Naive thymus-derived CD4-positive, alpha-beta T cell (primary cell): ENCODE data around the gene ZNHIT6. TPM values are rescaled to one million over a fixed set of nuclear protein-coding genes. Genes with fewer than 3 reads are reported as not detected.
"Not testable (repeated sequence)": the region's sequence is repeated elsewhere in the genome, so short reads cannot be mapped to it uniquely, and the experiment has no call there.

Experiments
- ATAC-seq: fragments of 150-1000 bp; cut with Tn5 transposase; 2 replicates; pipeline ENCODE4 v1.10.0; 2021; ENCODE audit warnings: mild to moderate bottlenecking, moderate library complexity
- CTCF ChIA-PET: fragments of 350-600 bp; sonication (Branson Sonifier 250); formaldehyde crosslinking; loops from one replicate; lab custom pipeline; 2021; ENCODE audit warnings: antibody characterized with exemption; lab: Charles Lee
- POLR2A ChIA-PET: fragments of 350-600 bp; sonication (Branson Sonifier 250); formaldehyde crosslinking; loops from one replicate; lab custom pipeline; 2021; ENCODE audit warnings: antibody characterized with exemption, inconsistent platforms; lab: Charles Lee
- DNase-seq, 9 donors: peaks; one replicate each; pipeline versions ENCODE4 v3.0.0 to v3.0.0-alpha.2; 2020 to 2022; ENCODE audit warnings: mixed read lengths in 1 of 9
- H3K27ac ChIP-seq: one replicate; pipeline ENCODE4 v1.7.0; 2013; ENCODE audit warnings: mild to moderate bottlenecking, low read depth, low read length, moderate library complexity
- H3K27me3 ChIP-seq, 2 donors: one replicate each; pipeline ENCODE4 v1.7.0; 2013; ENCODE audit warnings: low read length in 2 of 2, mild to moderate bottlenecking in 2 of 2, moderate library complexity in 2 of 2; ENCODE audit not compliant: control insufficient read depth in 2 of 2, insufficient read depth in 2 of 2
- H3K36me3 ChIP-seq, 3 experiments: 1 replicate in 2 of 3; 2 replicates in 1 of 3; pipeline ENCODE4 v1.7.0; 2013; ENCODE audit warnings: low read length in 3 of 3, mild to moderate bottlenecking in 3 of 3, moderate library complexity in 1 of 3; ENCODE audit not compliant: insufficient read depth in 3 of 3, control insufficient read depth in 2 of 3
- H3K4me1 ChIP-seq, 2 donors: one replicate each; pipeline ENCODE4 v1.7.0; 2013; ENCODE audit warnings: low read length in 2 of 2, mild to moderate bottlenecking in 2 of 2, moderate library complexity in 1 of 2; ENCODE audit not compliant: control insufficient read depth in 2 of 2, insufficient read depth in 2 of 2
- H3K4me3 ChIP-seq: 2 replicates; pipeline ENCODE4 v1.7.0; 2013; ENCODE audit warnings: mild to moderate bottlenecking, low read length
- H3K9me3 ChIP-seq, 3 experiments: 1 replicate in 2 of 3; 2 replicates in 1 of 3; pipeline ENCODE4 v1.7.0; 2013; ENCODE audit warnings: low read length in 3 of 3; ENCODE audit not compliant: control insufficient read depth in 2 of 3
- H3K27ac Mint-ChIP-seq, 9 donors: one replicate each; pipeline ENCODE4 v1.8.0; 2020 to 2022; ENCODE audit warnings: mixed read lengths in 9 of 9, mild to moderate bottlenecking in 8 of 9, moderate library complexity in 5 of 9, inconsistent platforms in 2 of 9
- H3K27me3 Mint-ChIP-seq, 5 donors: one replicate each; pipeline ENCODE4 v1.8.0; 2021 to 2022; ENCODE audit warnings: mixed read lengths in 5 of 5, mild to moderate bottlenecking in 1 of 5
- H3K36me3 Mint-ChIP-seq, 5 donors: one replicate each; pipeline ENCODE4 v1.8.0; 2020 to 2022; ENCODE audit warnings: mixed read lengths in 5 of 5, mild to moderate bottlenecking in 3 of 5, inconsistent platforms in 1 of 5
- H3K4me1 Mint-ChIP-seq, 7 donors: one replicate each; pipeline ENCODE4 v1.8.0; 2020 to 2022; ENCODE audit warnings: mixed read lengths in 7 of 7, mild to moderate bottlenecking in 3 of 7, inconsistent platforms in 1 of 7
- H3K4me3 Mint-ChIP-seq, 10 donors: one replicate each; pipeline ENCODE4 v1.8.0; 2020 to 2022; ENCODE audit warnings: mild to moderate bottlenecking in 10 of 10, mixed read lengths in 10 of 10, moderate library complexity in 6 of 10, inconsistent platforms in 2 of 10
- H3K9me3 Mint-ChIP-seq, 11 donors: one replicate each; pipeline ENCODE4 v1.8.0; 2020 to 2022; ENCODE audit warnings: mixed read lengths in 11 of 11, mild to moderate bottlenecking in 4 of 11, inconsistent platforms in 1 of 11, moderate library complexity in 1 of 11
- intact Hi-C, 2 donors: fragments of 100-400 bp; cut with micrococcal nuclease; formaldehyde crosslinking; loops; one replicate each; pipeline ENCODE4 v1.15.1; 2023
- polyA plus RNA-seq, 2 donors: library from polyadenylated mRNA; unstranded; fragments of 300-500 nt; fragmentation: Illumina TruSeq; gene quantifications; one replicate each; pipeline ENCODE4 v1.2.3, GENCODE V29; 2021
- total RNA-seq, 6 experiments: library from RNA in 5 of 6; stranded (reverse) in 5 of 6; gene quantifications; 1 replicate in 5 of 6; 2 replicates in 1 of 6; pipeline ENCODE4 v1.2.3 and lab custom pipeline; 2021 to 2026

ZNHIT6 gene
- total and polyA plus RNA-seq, 7 experiments from 2014 or later = 13.8 to 22.2 (median 20.4) TPM

GRCh38 chr1:85652327-85652726, 55.9 kb downstream of the ZNHIT6 start:
- H3K27ac ChIP-seq = no peak overlapping the region
- H3K9me3 ChIP-seq = no peaks in the 10 kb centered on the region
- DNase-seq (no peak), ATAC-seq (no peak)
- no peaks in the 10 kb centered on the region for H3K4me1 ChIP-seq
- Mint-ChIP-seq H3K4me3 (no peak overlapping the region), H3K36me3 (peaks cover 45 to 83% (median 75%) of the 10 kb centered on the region in 5 donors), H3K9me3 (peaks cover 2 to 36% (median 14%) of the 10 kb centered on the region in 11 donors), H3K27me3 (no peaks in the 10 kb centered on the region), H3K27ac (no peak overlapping the region), H3K4me1 (peaks cover 0 to 7% (median 0%) of the 10 kb centered on the region in 7 donors)
- intact Hi-C loops = no loop called here
- ChIA-PET CTCF (no interaction called here), POLR2A (no interaction called here)
- no peaks in the 10 kb centered on the region for H3K27me3 ChIP-seq
- peaks cover 0 to 46% (median 10%) of the 10 kb centered on the region in 3 experiments for H3K36me3 ChIP-seq
- no peak overlapping the region for H3K4me3 ChIP-seq

DNA sequence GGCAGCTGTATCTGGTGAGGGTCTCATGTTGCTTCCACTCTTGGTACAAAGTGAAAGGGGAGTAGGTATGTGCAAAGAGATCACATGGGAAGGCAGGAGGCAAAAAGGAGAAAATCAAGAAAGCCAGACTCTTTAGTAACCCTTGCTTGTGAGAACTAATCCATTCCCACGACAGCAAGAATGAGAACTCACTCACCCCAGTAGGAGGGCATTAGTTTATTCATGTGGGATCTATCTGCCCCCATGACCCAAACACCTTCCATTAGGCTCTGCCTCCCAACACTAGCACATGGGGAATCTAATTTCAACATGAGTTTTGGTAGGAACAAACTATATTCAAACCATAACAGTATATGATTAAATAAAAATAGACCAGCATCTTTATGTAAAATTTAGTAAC, 57.6 kb downstream of the ZNHIT6 start:
- CTCF ChIA-PET = no interaction called here
- H3K9me3 Mint-ChIP-seq = peaks cover 2 to 36% (median 14%) of the 10 kb centered on the region in 11 donors
- no peak overlapping the region for H3K27ac Mint-ChIP-seq

DNA sequence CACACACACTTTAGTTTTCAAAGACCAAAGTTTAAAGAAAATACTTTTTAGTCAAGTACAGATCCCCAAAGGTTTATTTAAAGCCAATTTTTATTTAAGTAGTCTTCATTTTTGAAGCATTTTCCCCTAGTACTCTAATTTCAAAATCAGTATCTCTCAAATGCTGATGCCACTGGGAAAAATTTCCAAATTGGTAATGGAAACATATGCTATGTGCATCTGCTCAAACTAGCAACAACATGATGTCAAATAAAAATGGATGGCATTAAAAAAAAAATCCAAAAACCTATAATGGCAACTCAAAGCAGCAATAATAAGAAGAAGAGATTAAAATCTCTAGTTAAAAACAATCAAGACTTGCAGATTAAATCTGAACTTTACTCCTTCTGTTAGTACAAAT, 58.6 kb downstream of the ZNHIT6 start:
- H3K4me3 Mint-ChIP-seq = no peak overlapping the region
- H3K36me3 Mint-ChIP-seq = peaks cover 36 to 68% (median 56%) of the 10 kb centered on the region in 5 donors
- Histone ChIP-seq H3K4me3 (no peak overlapping the region), H3K27ac (no peak overlapping the region), H3K9me3 (no peaks in the 10 kb centered on the region), H3K4me1 (no peaks in the 10 kb centered on the region), H3K36me3 (peaks cover 0 to 36% (median 0%) of the 10 kb centered on the region in 3 experiments), H3K27me3 (no peaks in the 10 kb centered on the region)
- H3K27ac Mint-ChIP-seq = no peak overlapping the region
- DNase-seq (no peak), ATAC-seq (no peak)
- intact Hi-C loops = no loop called here
- peaks cover 0 to 2% (median 0%) of the 10 kb centered on the region in 7 donors for H3K4me1 Mint-ChIP-seq
- ChIA-PET CTCF (no interaction called here), POLR2A (no interaction called here)
- no peaks in the 10 kb centered on the region for H3K27me3 Mint-ChIP-seq
- H3K9me3 Mint-ChIP-seq = peaks cover 3 to 42% (median 16%) of the 10 kb centered on the region in 11 donors

More for the DNA sequence above, 57.6 kb downstream of the ZNHIT6 start:
- H3K4me1 ChIP-seq = no peaks in the 10 kb centered on the region
- intact Hi-C loops = no loop called here
- DNase-seq = no peak
- Mint-ChIP-seq H3K36me3 (peaks cover 40 to 73% (median 62%) of the 10 kb centered on the region in 5 donors), H3K27me3 (no peaks in the 10 kb centered on the region), H3K4me3 (no peak overlapping the region), H3K4me1 (peaks cover 0 to 2% (median 0%) of the 10 kb centered on the region in 7 donors)
- H3K27ac ChIP-seq = no peak overlapping the region
- ATAC-seq = no peak
- H3K36me3 ChIP-seq = peaks cover 0 to 46% (median 0%) of the 10 kb centered on the region in 3 experiments
- H3K9me3 ChIP-seq = no peaks in the 10 kb centered on the region
- POLR2A ChIA-PET = no interaction called here
- H3K4me3 ChIP-seq = no peak overlapping the region
- no peaks in the 10 kb centered on the region for H3K27me3 ChIP-seq

DNA sequence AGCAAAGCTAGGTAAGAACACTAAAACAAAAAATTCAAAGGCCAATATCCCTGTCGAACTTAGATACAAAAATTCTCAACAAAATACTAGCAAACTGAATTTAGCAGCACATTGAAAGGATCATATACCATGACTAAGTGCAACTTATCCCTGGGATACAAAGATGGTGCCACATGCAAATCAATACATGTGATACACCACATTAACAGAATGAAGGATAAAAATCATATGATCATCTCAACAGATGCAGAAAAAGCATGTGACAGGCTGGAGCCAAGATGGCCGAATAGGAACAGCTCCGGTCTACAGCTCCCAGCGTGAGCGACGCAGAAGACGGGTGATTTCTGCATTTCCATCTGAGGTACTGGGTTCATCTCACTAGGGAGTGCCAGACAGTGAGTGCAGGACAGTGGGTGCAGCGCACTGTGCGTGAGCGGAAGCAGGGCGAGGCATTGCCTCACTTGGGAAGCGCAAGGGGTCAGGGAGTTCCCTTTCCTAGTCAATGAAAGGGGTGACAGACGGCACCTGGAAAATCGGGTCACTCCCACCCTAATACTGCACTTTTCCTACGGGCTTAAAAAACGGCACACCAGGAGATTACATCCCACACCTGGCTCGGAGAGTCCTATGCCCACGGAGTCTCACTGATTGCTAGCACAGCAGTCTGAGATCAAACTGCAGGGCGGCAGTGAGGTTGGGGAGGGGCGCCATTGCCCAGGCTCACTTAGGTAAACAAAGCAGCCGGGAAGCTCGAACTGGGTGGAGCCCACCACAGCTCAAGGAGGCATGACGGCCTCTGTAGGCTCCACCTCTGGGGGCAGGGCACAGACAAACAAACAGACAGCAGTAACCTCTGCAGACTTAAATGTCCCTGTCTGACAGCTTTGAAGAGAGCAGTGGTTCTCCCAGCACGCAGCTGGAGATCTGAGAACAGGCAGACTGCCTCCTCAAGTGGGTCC, 66.4 kb downstream of the ZNHIT6 start:
- H3K27me3 Mint-ChIP-seq, intact Hi-C loops, H3K27ac Mint-ChIP-seq, H3K4me1 ChIP-seq, POLR2A ChIA-PET, DNase-seq, H3K4me1 Mint-ChIP-seq, H3K27ac ChIP-seq, H3K36me3 ChIP-seq, ATAC-seq, H3K4me3 ChIP-seq, CTCF ChIA-PET, H3K4me3 Mint-ChIP-seq, H3K27me3 ChIP-seq: not testable (repeated sequence)
- peaks cover 0 to 12% (median 0%) of the 10 kb centered on the region in 3 experiments for H3K9me3 ChIP-seq
- H3K36me3 Mint-ChIP-seq = peaks cover 33 to 66% (median 55%) of the 10 kb centered on the region in 5 donors
- peaks cover 16 to 66% (median 33%) of the 10 kb centered on the region in 11 donors for H3K9me3 Mint-ChIP-seq

DNA sequence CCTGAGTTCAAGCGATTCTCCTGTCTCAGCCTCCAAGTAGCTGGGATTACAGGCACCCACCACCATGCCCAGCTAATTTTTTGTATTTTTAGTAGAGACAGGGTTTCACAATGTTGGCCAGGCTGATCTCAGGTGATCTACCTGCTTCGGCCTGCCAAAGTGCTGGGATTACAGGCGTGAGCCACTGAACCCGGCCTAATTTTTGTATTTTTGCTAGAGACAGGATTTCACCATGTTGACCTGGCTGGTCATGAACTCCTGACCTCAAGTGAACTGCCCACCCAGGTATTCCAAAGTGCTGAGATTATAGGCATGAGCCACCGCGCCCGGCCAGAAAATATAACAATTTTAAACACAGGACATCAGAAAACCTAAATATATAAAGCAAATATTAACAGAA, 68.3 kb downstream of the ZNHIT6 start:
- H3K27me3 Mint-ChIP-seq, ATAC-seq, intact Hi-C loops, H3K4me1 ChIP-seq, H3K4me3 ChIP-seq, H3K4me3 Mint-ChIP-seq, DNase-seq, H3K27ac ChIP-seq, CTCF ChIA-PET, POLR2A ChIA-PET, H3K27ac Mint-ChIP-seq, H3K27me3 ChIP-seq, H3K4me1 Mint-ChIP-seq: not testable (repeated sequence)
- Mint-ChIP-seq H3K9me3 (peaks cover 19 to 69% (median 34%) of the 10 kb centered on the region in 11 donors), H3K36me3 (peaks cover 43 to 80% (median 74%) of the 10 kb centered on the region in 5 donors)
- Histone ChIP-seq H3K9me3 (peaks cover 0 to 12% (median 0%) of the 10 kb centered on the region in 3 experiments), H3K36me3 (peaks cover 0 to 18% (median 0%) of the 10 kb centered on the region in 3 experiments)

- peaks cover 0 to 18% (median 0%) of the 10 kb centered on the region in 3 experiments for H3K36me3 ChIP-seq
- H3K27ac ChIP-seq = no peak overlapping the region
- POLR2A ChIA-PET = no interaction called here
- no peaks in the 10 kb centered on the region for H3K27me3 ChIP-seq
- Mint-ChIP-seq H3K4me3 (no peak overlapping the region), H3K36me3 (peaks cover 44 to 87% (median 74%) of the 10 kb centered on the region in 5 donors), H3K9me3 (peaks cover 18 to 62% (median 31%) of the 10 kb centered on the region in 11 donors), H3K27ac (no peak overlapping the region), H3K4me1 (peaks cover 0 to 4% (median 0%) of the 10 kb centered on the region in 7 donors), H3K27me3 (no peaks in the 10 kb centered on the region)
- DNase-seq (no peak), ATAC-seq (no peak)
- H3K4me1 ChIP-seq = no peaks in the 10 kb centered on the region
- peaks cover 0 to 12% (median 0%) of the 10 kb centered on the region in 3 experiments for H3K9me3 ChIP-seq
- intact Hi-C loops = no loop called here
- H3K4me3 ChIP-seq = no peak overlapping the region
- CTCF ChIA-PET = no interaction called here
Observed at GRCh38 chr1:85638412-85638811, 69.8 kb downstream of the ZNHIT6 start.
